Glomerular endothelial cell (primary cell): Measurements from ENCODE around the gene LHX3. TPM values are rescaled to one million over a fixed set of nuclear protein-coding genes. Genes with fewer than 3 reads are reported as not detected.
"Not testable (repeated sequence)": the region's sequence is repeated elsewhere in the genome, so short reads cannot be mapped to it uniquely, and the experiment has no call there.

Experiments
- DNase-seq: peaks from one replicate; pipeline ENCODE4 v3.0.0-alpha.2; 2011; ENCODE audit warnings: low read depth, low spot score; ENCODE audit errors: extremely low read depth
- total RNA-seq: library from RNA; depleted of rRNA; stranded (reverse); fragments of >200 nt; gene quantifications from 2 replicates; pipeline ENCODE4 v1.2.3, GENCODE V29; 2015

The LHX3 gene
- total RNA-seq, 1 donor from 2014 or later: not detected

DNA sequence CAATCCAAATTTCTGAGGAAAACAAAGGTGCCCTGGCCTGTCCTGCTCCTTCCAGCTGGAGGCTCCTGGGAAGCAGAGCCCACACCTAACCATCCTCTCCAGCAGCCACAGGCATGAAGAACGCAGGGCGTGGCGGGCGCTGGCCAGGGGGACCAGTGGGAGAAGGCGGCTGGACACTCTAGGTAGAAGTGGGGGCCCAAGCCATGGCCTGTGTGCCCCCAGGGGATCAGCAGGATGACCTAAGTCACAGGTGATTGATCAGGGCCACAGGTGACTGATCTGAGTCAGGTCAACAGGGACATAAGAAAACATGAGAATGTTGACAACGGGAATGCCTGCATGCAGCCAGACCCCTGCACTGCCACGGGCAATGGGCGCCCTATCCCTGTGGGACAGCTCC, 37.3 kb upstream of the LHX3 start:
- no peak for DNase-seq

DNA sequence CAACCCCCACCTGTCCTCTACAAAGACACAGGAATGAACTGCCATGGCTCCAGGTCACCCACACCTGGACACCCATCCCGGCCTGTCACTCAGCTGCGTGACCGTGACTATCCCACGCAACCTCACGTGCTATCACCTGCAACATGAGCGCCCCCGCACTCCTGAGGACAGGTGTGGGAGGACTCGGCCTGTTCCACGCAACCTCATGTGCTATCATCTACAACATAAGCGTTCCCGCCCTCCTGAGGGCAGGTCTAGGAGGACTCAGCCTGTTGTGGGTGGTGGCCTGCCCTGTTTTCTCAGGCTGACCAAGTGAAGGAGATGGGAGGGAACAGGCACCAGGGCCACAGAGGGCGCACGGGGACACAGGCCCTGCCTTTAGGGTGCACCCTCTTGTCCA, 36.6 kb upstream of the LHX3 start:
- no peak for DNase-seq

DNA sequence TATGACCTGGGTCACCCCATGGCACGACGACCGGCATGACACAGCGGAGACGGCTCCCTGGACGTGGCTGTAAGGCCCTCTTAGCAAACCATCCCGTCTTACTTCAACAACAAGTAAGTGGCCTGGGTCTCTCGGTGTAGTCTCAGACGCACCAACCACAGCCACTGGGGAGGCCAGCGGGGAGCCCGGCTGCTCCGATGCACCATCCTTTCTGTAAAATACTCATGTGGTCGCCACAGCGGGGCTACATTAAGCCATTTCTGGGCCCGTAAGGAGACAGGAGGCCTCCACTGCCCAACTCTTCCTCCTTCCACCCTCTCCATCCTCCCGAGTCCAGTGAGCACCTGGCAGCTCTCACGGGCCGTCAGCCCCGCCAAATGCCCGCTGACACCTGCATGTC, 36.0 kb upstream of the LHX3 start:
- no peak for DNase-seq

DNA sequence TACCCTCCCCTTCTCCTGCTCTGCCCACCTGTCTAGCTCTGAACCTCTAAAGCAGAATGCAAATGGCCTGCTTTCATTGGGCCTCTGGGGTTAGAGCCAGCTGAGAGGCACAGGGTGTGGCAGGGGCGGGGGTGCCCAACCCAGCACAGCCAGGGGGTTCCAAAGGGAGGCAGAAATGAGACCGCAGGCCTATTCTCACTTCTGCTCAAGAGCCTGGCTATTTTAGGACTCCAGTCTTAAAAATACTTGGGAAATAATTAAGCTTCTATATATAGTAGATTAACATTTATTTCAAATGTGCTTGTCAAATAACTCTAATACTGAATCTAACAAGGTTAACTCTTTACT, 35.0 kb upstream of the LHX3 start:
- DNase-seq: no peak

DNA sequence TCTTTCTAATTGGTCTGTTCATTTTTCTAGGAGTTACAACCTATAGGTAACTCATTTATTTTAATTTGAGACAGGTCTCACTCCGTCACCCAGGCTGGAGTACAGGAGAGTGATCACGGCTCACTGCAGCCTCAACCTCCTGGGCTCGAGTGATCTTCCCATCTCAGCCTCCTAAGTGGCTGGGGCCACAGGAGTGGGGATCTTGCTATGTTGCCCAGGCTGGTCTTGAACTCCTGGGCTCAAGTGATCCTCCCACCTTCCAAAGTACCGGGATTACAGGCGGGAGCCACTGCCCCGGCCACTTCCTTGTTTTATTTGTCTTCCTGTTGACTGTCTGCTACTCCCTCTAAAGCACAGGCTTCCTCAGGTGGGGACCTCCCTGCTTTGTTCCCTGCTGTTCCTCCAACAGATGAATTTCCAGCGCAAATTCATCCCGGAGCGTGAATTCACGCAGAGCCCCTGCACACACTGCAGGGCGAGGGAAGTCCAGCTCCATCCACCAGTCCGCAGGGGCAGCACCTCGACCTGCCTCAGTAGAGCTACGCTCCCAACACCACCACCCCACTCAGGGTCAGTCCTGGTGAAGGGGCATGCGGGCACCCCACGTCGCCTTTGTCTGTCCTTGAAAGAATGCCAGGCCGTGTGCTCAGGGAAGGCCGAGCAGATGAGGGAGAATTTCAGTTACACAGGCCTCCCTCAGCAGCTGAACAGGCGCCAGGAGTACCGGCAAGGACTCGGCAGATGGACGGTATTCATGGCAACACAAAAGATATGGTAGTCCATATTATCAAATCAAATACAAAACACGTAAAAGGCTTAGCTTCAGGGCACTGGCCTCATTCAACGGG, 34.4 kb upstream of the LHX3 start:
- DNase-seq: no peak

DNA sequence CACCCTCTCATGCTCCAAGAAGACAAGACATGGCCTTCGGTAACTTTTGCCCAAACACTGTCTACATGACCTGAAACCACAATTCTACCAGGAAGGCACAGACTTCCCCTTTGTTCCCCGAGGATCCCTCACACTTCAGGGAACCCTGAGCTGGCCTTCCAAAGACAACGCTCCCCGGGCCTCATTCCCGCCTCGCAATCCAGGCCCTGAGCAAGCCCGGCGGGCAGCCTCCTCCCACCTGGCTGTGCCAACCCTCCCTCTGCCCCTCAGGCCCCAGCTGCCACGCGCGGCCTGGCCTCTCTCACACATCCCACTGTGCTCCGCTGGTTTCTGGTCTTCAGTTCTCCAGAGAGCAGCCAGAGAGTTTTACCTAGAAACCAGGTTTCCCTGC, 33.4 kb upstream of the LHX3 start:
- DNase-seq: no peak

DNA sequence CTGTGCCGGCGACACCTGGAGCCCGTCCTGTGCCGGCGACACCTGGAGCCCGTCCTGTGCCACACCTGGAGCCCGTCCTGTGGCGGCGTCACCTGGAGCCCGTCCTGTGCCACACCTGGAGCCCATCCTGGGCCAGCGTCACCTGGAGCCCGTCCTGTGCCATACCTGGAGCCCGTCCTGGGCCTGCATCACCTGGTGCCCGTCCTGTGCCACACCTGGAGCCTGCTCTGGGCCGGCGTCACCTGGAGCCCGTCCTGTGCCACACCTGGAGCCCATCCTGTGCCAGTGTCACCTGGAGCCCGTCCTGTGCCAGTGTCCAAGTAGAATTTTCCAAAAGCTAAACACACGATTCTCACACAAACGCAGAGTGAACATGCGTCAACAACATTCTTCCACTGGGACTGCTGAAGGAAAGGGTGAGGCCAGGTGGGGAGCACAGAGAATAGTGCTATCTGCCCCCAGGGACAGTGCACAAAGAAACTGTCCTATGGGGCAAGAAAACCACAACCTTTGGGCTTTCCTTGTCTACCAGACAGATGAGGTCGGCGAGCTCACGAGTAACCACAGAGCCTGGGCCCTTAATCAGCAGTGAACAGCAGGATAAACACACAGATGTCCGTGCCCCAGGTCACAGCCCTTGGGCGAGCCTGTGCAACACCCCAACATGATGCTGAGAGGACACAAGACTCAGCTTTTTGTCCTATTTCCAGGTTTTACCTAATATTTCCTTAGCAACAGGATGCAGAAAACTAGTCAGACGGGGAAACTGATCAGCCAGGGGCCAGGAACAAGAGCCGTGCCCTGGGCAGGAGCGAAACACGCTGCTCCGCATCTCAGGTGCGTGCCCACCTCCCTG, 32.8 kb upstream of the LHX3 start:
- no peak for DNase-seq

DNA sequence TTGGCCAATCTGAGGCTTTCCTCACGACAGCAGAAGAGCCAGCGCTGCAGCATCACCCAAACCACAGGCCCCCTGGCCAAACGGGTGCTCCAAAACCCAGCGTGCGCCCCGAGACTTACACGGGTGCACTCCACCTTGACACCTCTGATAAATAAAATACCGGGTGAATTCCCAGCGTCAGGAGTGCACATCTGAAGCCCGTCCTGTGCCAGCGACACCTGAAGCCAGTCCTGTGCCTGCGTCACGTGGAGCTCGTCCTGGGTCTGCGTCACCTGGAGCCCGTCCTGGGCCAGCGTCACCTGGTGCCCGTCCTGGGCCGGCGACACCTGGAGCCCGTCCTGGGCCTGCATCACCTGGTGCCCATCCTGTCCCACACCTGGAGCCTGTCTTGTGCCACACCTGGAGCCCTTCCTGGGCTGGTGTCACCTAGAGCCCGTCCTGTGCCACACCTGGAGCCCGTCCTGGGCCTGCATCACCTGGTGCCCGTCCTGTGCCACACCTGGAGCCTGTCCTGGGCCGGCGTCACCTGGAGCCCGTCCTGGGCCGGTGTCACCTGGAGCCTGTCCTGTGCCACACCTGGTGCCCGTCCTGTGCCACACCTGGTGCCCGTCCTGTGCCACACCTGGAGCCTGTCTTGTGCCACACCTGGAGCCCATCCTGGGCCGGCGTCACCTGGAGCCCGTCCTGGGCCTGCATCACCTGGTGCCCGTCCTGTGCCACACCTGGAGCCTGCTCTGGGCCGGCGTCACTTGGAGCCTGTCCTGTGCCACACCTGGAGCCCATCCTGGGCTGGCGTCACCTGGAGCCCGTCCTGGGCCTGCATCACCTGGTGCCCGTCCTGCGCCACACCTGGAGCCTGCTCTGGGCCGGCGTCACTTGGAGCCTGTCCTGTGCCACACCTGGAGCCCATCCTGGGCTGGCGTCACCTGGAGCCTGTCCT, 31.8 kb upstream of the LHX3 start:
- DNase-seq: not testable (repeated sequence)

DNA sequence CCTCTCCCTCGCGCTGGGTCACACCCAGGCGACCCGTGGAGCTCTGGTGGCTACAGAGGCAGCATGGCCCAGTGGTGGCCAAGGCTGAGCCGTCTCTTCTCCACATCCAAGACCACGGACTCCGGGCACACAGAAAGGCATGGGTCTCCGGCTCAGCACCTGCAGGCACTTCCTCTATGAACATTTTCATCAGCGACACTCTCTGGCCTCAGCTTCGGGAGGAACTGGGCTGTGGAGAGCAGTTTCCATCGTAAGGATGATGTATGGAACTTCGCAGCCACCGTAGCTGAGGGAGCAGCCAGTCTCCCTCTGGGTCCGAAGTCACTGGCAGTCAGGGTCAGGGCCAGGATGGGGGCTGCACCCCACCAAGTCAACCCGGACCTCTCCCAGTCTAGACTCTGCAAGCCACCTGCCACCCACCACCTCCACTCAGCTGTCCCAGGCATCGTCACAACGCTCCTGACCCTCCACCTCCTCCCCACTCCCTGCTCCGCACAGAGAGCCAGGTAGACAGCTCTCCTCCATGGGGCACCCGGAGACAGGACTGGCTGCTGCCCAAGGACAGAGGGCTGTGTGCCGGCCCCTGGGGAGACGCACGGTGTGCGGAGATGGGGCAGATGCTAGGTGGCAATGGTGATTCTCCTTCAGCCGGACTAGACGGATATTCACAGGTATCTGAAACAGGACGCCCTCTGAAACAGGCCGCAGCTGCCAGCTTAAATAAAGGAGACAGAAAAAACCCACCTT, 31.0 kb upstream of the LHX3 start:
- DNase-seq: no peak

DNA sequence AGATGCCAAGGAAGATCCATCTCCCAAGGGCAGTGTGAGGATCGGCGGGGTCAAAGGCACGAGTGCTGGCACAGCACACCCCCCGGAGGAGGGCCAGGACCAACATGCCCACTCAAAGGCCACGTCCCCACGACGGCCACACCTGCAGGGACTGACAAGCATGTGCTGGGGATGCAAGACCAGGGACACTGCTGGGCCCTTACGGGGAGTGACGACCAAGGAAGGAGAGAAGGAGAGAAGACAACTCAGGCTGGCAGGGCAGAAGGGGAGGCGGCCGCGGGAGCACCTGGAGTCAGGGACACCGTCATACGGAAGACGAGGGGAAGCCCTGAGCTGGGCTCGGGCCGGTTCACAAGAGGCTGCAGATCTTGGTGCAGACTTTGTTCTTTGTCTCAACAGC, 30.2 kb upstream of the LHX3 start:
- DNase-seq: no peak

DNA sequence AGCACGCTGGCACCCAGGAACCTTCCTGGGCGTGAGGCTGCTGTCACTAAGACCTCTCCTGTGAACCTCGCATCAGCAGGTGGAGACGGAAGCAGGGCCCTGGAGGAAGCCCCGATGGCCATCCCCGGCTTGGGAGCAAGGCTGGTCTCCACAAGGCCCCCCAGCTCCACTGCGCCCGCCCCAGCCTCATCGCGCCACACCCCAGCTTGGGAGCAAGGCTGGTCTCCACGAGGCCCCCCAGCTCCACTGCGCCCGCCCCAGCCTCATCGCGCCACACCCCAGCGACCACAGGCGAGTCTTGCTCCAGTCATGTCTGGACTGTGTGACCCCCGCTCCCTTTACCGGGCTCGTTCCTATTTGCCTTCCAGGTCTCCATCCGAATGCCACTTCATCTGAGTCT, 29.7 kb upstream of the LHX3 start:
- DNase-seq: no peak

DNA sequence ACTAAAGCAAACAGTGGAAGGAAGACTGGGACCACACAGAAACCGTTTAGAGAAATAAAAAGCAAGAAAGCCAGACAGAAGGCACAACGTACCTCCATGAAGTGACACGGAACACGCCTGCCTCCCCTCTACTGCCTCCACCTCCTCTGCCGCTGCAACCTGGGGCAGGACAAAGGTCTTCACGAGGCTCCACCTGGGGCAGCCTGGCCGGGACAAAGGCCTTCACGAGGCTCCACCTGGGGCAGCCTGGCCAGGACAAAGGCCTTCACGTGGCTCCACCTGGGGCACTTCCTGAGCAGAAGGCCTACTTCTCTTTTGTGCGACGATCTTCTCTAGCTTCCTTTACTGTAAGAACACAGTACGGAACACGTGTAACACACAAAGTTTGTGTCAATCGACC, 28.9 kb upstream of the LHX3 start:
- no peak for DNase-seq

DNA sequence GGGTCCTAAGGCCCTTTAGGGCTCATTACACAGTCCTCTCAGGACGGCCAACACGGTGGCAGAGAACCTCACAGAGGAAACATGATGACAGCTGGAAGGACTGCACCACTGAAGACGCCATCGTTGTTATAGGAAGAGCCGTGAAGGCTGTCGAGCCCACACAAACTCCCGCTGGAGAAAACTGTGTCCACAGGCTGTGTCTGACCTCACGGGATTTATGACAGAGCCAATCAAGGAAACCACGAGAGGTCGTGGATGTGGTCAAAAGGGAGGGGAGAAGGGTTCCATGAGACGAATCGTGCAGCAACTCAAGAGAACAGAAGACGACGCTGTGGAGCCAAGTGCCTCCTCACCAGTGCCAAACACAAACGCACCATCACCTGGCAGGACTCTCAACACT, 28.5 kb upstream of the LHX3 start:
- no peak for DNase-seq

DNA sequence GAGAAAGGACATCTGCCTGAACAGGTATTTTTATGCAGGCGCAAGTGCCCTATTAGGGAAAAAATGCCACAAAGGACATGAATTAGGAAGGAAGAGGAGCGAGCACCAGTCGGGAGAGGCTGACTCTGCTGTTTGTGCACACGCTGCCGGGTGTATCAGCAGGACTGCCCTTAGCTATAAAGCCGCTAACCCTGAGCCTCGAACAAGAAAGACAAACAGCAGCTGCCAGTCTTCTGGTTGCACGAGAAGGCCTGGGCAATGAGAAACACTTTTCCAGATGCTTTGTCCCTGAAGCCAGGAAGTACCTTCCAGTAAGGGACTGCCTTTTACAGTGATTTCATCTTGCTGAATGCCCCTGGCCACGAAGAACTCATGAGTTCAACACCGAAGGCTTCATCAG, 28.0 kb upstream of the LHX3 start:
- no peak for DNase-seq

DNA sequence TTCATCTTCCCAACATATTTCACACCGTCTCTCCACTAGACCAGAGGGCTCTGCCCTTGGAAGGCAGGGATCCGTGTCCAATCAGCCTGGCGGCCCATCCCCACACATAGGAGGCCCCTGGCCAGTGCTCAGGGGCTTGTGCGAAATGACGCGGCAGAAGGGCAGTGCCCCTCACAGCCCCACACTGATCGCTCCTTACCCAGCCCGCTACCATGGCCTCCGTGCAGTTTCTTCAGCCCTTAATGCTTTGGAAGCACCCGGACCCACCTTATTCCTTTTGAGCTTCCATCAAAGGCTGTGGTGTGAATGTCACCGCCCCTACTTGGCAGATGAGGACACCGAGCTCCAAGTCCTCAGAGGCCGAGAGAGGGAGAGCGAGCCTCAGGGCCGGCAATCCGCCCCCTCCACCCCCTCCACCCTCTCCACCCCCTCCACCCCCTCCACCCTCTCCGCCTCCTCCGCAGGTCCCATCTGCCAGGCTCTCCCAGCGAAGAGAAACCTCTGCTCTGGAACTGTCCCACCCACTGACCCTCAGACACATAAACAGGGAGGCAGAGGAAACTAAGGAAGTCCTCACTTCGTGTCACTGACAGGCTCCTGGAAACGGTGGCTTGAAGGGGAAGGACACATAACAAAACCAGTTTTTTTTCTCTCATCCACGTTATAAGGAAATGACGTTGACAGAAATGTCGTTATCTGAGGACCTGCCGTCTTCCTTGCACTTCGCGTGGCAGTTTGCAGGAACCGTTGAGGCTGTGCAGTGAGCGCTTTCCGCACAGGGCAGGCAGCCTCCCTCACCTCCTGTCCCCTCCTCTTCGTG, 26.8 kb upstream of the LHX3 start:
- no peak for DNase-seq

DNA sequence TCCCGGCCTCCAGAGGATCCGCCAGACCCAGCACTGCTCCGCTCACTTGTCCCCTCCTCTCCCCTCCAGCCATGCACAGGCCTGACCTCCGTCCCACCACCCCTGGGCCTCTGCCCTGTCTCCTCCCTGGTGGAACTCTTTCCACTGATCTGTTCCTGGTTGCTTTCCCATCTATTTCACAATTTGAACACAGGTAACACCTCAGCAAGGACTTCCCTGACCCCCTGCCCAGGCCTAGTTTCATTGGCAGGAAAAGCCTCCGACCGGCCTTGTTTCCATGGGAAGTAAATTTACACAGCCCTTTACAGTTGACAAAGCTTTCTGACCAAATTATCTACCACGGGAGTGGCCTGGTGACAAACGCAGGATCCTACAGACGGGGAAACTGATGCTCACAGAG, 25.8 kb upstream of the LHX3 start:
- DNase-seq: no peak

DNA sequence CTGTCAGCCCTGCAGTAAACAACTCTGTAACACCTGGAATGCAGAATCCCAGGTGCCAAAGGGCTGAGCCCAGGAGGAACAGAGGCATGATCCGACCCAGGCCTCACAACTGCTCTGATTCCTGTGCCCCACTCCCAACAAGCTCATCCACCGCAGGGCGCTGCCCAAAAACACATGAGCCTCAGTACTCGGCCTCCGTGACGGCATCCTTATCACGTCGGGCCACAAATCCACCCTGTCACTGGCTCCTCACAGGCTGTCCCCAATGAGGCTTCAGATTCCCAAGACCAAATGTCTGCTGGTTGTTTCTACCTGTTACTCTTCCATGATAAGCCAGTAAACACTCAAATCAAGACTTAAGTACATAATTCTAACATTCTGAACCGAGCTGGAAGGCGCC, 25.4 kb upstream of the LHX3 start:
- DNase-seq: no peak

DNA sequence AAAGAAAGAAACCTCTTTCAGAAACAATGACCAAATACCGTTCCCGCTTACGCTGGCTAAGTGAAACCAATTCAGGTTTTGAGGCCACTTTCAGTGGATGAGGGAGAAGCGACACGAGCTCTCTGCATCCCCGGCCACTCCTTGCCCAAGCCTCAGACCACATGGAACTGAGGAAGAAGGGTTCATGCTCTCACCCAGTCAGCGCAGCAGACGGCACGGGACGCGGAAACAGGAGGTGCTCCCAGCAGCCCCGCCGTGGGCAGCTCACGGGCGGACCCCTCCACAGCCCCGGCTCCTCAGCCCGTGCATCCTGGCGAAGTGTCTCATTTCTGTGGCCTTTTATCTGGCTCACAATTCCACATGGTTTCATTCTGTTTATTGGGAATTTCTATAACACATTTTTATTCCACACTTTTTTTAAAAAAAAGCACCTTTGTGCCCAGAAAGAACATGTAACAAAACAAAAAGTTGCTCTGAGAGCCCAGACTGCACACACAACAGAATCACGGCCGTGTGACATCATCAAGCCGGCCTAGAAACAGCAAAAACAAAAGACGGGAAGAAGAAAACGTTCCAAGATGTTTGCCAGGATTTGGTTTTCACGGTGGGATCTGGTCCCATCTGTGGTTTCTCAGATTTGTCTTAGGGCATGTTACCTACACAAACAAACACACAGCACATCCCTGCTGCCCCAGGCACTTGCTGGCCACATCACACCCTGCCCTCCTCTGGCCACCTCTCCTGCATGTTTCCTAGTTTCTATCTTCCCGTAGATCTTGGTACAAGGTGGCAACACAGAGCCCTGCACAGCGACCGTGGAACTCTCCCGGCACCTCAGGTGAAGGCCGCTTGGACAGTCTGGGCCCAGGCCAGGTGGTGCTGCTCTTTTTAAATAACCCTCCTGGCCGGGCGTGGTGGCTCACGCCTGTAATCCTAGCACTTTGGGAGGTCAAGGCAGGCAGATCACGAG, 24.5 kb upstream of the LHX3 start:
- no peak for DNase-seq
